GM20431 (cell line): ENCODE measurements around the gene ENO1.
"Not testable (repeated sequence)": the region's sequence is repeated elsewhere in the genome, so short reads cannot be mapped to it uniquely, and the experiment has no call there.

ENCODE experiments used
- in situ Hi-C: fragments of 300-500 bp; cut with MseI, MboI; formaldehyde crosslinking; loops from one replicate; pipeline ENCODE4 v1.15.0; 2020; ENCODE audit warnings: low sequenced_read_pairs; ENCODE audit not compliant: unreplicated experiment

ENO1 gene

DNA sequence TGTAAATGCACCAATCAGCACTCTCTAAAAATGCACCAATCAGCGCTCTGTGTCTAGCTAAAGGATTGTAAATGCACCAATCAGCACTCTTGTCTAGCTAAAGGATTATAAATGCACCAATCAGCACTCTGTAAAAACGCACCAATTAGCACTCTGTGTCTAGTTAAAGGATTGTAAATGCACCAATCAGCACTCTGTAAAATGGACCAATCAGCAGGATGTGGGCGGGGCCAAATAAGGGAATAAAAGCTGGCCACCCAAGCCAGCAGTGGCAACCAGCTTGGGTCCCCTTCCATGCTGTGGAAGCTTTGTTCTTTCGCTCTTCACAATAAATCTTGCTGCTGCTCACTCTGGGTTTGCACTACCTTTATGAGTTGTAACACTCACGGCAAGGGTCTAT lies 19.9 kb upstream of the ENO1 start:
- in situ Hi-C loops = not testable (repeated sequence)

DNA sequence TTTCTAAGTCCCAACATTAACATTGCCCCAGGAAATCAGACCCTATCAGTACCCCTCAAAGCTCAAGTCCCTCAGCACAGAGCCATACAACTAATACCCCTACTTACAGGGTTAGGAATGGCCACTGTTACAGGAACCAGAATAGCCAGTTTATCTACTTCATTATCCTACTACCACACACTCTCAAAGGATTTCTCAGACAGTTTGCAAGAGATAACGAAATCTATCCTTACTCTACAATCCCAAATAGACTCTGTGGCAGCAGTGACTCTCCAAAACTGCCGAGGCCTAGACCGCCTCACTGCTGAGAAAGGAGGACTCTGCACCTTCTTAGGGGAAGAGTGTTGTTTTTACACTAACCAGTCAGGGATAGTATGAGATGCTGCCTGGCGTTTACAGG lies 19.0 kb upstream of the ENO1 start:
- in situ Hi-C loops = not testable (repeated sequence)

DNA sequence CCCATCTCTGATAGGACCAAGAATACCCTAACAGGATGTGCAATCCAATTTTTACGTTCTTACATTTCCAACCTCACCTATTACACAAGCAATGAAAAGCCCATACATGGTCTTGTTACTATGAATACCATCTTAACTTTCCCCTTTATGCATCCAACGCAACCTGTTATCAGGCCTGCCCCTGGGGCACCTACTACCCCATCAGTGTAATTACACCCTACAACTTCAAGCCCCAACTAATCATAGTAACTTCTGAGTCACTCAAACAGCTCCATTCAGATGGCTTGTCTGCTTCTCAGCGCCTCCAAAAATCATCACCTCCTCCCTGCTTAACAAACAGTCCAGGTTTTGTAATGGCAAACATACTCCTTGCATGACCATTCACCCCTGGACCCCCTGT lies 18.3 kb upstream of the ENO1 start:
- in situ Hi-C loops = not testable (repeated sequence)

DNA sequence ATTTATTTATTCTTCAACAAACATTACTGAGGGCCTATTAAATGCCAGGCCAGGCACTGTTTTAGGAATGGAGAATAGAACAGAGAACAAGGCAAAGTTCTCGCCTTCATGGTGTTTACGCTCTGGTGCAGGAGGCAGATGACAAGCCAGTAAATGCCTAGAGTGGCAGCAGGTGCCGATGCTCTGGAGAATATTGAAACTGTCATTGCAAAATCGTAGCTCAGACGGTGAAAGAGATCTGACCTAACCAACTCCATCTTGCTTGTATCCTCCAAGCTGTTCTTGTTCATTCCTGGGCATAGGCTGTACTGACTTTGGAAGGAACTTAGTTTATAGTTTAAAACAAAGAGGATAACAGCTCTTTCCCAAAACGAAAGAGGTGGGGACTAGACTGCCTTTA lies 13.5 kb upstream of the ENO1 start:
- in situ Hi-C loops = no loop called here

DNA sequence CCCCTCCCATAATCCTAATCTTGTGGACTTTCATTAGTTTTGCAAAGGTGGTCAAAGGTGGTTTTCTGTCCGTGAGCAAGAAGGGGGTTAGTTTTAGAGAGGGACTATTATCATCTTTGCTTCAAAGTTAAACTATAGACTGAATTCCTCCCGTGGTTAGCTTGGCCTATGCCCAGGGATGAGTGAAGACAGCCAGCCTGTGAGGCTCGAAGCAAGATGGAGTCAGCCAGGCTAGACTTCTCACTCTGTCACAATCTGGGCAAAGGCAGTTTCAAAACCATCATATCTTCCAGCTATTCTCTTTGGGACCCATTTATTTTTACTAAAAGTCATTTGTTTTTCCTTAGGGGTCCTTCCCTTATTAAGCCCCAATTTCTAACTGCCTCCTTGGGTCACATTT lies 12.9 kb upstream of the ENO1 start:
- in situ Hi-C loops = no loop called here

DNA sequence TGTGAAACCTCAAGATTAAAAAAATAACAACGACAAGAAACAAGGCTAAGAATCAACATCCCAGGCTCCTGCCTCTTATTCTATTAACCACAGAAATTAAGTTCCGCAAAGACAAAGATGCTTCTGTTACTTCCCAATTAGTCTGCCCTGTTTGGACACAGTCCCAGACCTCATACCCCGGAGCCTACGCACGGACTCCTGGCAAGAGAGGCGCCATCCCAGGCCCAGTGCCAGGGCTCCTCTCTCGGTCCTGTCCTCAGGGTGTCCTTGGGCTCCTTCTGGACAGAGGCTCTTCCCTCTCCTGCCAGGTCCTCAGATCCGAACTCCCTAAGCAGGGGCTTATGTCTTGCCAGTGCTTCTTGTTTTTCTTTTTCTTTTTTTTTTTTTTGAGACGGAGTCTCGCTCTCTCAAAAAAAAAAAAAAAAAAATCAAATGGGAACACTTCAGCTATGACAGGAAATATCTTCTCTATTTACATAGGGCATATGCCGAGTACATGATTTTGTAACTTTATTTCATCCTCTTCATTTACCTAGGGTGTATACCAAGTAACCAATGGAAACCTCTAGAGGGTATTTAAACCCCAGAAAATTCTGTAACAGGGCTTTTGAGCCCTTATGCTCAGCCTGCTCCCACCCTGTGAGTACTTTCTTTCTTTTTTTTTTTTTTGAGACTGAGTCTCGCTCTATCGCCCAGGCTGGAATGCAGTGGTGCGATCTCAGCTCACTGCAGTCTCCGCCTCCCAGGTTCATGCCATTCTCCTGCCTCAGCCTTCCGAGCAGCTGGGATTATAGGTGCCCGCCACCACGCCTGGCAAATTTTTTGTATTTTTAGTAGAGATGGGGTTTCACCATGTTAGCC lies 11.7 kb upstream of the ENO1 start:
- in situ Hi-C loops = no loop called here

DNA sequence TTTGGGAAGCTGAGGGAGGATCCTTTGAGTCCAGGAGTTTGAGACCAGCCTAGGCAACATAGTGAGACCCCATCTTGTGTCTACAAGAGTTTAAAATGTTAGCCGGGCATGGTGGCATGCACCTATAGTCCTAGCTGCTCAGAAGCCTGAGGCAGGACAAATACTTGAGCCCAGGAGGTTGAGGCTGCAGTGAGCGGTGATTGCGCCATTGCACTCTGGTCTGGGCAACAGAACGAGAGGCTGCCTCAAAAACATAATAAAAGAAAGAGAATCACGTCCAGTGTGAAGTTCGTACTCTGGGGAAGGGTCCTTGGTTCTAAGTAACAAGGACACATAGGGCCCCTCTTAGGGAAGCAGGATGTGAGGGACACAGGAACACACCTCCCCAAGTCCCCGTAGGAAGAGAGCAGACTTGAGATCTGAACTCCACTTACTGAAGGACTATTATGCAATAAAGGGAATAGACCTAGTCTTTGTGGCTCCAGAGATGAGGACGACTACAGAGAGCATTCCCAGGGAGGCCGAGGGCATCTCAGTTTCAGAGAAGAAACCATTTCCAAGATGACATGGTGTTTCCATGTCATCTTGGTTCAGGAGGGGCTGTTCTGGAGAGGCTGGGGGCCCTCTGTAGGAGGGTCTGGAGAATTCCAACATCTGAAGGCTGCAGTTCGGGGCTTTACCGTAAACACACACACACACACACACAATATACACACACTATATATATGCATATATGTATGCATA lies 10.8 kb upstream of the ENO1 start:
- in situ Hi-C loops = no loop called here

DNA sequence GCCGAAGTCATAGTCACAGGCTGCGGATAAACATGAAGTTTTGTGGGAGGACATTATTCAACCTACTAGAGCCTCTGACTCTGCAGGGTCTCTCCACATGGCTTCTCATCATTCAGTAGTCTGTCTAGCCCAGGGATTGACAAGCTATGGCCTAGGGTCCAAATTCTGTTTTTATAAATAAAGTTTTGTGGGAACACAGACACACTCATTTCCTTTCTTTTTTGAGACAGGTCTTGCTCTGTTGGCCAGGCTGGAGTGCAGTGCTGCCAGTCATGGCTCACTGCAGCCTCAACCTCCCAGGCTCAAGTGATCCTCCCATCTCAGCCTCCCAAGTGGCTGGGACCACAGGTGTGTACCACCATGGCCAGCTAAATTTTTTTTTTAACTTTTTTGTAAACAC lies 8.1 kb upstream of the ENO1 start:
- in situ Hi-C loops = no loop called here

DNA sequence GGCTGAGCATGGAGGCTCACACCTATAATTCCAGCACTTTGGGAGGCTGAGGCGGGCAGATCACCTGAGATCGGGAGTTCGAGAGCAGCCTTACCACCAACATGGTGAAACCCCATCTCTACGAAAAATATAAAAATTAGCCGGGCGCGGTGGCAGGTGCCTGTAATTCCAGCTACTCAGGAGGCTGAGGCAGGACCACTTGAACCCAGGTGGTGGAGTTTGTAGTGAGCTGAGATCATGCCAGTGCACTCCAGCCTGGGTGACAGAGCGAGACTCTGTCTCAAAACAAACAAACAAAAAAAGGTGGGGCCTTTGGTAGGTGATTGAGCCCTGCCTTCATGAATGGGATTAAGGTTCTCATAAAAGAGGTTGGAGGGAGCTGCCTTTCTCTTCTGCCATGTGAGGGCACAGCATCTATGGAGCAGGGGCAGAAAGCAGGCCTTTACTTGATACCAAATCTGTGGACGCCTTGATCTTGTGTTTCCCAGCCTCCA lies 7.6 kb upstream of the ENO1 start:
- in situ Hi-C loops = not testable (repeated sequence)

DNA sequence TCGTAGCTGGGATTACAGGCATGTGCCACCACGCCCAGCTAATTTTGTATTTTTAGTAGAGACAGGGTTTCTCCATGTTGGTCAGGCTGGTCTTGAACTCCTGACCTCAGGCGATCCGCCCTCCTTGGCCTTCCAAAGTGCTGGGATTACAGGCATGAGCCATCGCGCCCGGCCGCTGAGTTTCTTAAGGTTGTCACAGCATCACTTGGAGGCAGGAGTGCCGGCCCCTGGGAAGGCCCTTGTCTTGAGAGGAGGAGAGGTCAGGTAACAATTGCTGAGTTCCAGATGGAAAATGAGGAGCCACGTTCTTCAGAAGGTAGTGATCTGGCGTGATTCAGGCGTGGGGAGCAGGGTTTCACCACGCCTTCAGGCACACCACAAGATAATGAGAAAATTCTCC lies 5.6 kb upstream of the ENO1 start:
- in situ Hi-C loops = not testable (repeated sequence)

DNA sequence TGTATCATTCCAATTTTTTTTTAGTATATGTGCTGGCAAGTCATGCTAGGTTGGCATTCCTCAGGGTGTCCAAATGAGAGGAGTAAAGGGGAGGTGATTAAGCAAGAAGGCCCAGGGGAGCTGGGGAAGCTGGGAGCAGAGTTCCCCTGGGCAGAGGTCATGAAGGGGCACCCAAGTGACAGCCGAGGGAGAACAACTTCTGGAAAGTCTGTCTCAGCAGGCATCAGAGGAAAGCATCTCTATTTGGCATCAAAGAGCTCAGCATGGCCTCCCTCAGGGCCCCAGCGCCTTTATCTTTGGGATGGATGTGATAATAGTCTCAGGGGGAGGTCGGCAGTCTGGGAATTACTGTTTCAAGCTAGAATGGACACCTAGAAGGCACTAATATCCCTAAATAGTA lies 5.0 kb upstream of the ENO1 start:
- in situ Hi-C loops = no loop called here

DNA sequence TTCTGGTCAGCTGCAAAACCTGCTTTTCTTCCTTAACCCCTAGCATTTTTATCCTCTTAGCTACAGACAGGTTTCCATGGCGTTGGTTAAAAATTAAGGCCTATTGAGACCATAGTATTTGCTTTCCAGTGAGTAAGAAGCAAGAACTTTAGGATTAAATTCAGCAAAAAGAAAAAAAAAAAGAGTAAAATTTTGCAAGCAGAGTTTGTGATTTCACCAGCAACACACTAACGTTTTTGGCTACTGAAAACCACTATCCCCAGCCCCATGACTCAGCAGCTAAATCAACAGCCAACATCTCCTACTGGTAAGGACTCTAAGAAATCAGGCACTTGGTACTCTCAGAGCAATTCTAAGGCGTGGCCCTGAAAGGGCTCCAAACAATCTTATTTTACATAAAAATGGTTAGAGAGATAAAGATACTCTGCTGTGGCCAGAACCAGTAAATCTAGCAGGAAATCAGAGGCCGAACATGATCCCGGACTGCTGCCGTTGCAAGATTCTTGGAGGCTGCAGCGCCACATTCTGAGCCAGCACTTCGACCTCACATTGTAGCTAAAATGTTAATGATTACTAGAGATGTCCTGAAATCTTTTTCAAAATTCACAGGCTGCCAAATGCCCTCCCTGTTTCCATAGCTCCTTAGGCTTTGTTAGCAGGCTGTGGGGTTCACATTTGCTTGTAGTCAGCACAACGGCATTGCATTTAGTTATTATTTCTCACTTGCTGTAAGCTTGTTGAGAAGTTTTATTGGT lies 1.6 kb upstream of the ENO1 start:
- in situ Hi-C loops = no loop called here

DNA sequence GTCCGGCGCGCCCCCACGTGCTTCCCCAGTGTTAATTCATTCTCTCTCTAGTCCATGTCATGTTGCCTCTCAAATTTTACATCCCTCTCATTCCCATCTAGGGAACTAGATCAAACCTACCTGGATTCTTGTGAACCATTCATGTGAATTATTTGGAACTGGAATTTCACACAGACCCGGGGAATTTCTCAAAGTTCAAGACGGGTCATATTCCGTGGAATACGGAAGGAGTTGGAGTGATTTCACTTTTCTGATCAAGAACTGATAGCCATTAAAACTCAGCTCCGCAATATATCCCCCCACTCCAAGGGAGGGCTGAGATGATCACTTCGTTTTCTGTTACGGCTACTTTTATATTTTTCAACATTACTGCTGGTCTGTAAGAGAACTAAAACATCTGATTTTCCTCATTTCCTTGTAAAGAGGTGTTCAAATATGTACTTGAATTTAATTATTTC lies 1.0 kb upstream of the ENO1 start:
- in situ Hi-C loops = no loop called here

DNA sequence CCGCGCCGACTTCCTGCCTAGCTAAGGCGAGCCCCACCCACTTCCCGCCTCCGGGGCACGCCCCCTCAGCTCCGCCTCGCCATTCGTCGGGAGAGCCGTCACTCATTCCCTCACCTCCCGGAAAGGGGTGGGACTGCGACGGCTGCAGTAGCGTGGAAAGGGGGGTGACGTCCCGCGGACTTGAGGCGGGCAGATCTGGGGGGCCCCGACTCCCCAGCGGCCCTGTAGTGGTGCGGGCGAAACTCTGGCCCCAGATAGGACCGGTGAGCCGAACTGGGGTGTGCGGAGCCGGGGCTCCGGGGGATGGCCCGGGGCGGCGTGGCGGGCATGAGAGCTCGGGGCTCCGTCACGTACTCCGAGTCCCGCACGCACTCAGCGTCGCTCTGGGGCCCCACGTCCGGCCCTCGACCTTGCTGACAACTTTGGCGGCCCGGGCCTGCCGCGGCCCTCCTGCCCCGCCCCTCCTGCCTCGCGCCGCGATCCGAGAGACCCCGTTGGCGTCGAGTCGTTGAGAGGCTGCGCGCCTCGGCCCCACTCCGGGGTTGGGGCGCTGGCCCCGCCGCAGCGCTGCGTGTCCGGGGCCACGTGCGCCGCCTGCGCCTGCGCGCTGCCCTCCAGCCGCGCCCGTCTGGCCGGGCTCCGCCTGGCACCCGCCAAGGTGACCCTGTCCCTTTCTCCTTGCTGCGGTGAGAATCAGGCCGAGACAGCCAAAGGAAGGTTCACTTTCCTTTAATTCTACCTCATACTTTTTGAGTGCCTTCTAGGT lies 395 bp upstream of the ENO1 start:
- in situ Hi-C loops = no loop called here

DNA sequence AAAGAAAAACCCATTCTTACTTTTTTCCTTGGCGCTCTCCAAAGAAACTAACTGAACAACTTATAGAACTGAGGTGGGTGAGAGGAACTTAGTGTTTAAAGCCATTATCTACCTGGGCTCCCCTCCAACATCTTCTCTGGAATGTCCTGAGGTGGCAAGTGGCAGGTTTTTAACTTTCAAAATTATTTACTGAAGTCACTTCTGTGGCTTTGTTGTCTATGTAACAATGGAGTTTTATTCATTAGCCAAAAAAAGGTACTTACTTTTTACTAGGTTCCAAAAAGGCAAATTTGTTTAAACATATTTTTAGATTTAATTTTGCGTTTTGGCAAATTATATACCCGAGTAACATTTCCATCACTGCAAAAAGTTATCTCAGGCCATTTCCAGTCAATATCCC lies 2.4 kb downstream of the ENO1 start:
- in situ Hi-C loops = no loop called here

DNA sequence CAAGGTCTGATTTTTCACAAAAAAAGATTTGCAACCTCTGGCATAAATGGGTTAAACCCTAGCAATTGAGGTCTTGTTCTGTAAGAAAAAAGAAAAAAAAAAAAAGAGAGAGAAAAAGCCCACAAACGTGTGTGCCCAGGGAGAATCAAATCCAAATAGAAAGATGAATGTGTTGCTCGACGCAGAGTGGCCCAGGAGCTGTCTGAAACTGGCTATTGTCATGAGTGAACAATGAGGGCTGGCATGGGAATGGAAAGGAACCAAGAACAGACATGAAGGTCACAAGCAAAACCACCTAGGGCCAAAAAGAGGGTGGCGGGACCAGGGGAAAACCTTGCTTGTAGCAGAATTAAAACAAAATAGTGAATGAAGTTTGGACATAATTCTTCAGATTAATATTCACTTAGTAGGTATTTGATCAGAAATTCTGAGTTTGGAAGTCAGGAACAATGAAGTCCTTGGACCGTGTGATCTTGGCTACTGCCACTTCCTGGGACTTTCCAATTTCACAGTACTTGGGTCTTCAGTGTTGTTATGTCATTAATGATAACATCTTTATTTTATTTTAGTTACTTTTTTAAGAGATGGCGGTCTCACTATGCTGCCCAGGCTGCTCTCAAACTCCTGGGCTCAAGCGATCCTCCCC lies 3.1 kb downstream of the ENO1 start:
- in situ Hi-C loops = no loop called here

DNA sequence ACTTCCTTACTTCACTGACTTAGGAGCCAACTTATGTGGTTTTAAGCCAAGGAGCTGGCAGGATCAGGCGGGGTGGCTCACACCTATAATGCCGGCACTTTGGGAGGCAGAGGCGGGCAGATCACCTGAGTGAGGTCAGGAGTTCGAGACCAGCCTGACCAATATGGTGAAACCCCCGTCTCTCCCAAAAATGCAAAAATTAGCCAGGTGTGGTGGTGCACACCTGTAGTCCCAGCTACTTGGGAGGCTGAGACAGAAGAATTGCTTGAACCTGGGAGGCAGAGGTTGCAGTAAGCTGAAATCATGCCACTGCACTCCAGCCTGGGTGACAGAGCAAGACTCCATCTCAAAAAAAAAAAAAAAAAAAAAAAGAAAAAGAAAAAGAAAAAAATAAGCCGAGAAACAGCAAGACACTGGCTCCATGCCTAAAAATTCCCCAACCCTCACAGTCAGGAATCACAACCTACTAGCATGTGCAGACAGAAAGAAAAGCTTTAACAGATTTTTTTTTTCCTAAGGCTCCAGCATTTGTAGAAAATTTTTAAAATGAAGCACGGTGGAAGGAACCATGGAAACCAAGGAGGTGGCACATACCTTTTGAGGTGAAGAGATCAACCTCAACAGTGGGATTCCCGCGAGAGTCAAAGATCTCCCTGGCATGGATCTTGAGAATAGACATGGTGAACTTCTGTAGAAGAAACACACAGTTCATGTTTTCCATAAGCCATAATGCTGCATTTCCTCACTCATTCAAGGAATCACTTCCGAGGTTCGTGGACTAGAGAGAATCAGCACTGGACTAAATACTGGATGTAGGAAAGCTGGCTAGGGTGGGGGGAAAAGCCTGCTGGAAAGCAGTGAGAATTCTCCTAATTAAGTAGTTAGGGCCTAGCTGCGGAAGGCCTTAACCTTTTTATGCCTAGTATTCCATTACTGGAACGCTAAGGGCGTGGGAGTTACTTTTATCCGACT lies 4.0 kb downstream of the ENO1 start:
- in situ Hi-C loops = loop anchor here (25.0 kb wide), 1 partner anchor 887 kb away; no protein-coding TSS in a partner anchor
